ENCODE measurements around the gene EFTUD2.

Gene EFTUD2

DNA sequence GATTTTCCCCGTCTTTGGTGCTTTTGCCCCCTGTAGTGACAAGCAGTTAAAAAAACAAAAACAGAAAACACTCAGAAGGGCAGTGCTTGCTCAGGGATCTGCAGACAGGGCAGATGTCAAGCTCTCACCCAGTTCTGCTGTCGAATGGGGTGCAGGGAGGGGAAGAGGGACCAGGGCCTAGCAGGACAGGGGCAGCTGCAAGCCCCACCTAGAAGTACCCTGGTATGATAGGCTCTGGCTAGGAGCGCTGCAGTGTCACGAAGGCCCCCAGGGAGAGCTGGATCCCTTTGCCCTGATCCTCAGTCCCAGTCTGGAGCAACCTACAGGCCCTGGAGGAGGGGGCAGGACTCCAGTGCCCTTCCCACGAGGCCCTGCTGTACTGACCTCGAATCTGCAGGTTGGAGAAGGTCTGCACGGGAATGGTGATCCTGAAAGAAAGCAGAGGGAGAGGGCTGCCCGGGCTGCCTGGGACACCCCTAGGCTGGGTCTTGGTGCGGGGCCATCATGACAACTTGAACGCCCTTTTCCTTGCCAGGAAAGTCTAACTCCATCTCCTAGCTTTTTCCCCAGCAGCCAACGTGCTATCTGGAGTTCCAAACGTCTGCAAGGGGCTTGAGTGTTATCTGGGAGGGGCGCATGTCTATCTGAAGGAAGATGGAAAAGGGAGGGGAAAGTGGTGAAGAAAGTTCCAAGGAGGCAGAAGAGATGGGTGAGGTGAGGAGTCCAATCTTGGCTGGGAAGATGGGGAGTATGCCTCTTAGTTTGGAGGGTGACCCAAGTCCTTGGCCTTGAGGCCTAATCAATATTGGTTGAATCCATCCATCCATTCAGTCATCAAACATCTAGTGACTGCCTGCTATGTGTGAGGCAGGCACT, 11.2 kb upstream of the EFTUD2 start:
- no peak for DNase-seq

- DNase-seq: no peak
These were observed 10.5 kb upstream of the EFTUD2 start for GRCh38 chr17:44909681-44910144.

DNA sequence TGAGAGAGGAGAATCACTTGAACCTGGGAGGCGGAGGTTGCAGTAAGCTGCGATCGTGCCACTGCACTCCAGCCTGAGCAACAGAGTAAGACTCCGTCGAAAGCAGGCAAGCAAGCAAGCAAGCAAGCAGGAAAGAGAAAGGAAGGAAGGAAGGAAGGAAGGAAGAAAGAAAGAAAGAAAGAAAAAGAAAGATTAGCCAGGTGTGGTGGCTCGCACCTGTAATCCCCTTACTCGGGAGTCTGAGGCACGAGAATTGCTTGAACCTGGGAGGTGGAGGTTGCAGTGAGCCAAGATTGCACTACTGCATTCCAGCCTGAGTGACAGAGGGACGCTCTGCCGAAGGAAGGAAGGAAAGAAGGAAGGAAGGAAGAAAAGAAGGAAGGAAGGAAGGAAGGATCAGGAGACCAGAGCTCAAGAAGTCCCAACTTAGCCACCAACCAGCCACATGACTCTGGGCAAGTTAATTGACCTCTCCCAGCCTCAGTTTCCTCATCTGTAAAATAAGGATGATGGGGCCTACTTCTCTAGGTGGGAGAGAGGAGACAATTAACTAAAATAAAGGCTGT, 9.6 kb upstream of the EFTUD2 start:
- DNase-seq: no peak

- DNase-seq: no peak
These were observed 8.7 kb upstream of the EFTUD2 start for GRCh38 chr17:44907729-44908470.

DNA sequence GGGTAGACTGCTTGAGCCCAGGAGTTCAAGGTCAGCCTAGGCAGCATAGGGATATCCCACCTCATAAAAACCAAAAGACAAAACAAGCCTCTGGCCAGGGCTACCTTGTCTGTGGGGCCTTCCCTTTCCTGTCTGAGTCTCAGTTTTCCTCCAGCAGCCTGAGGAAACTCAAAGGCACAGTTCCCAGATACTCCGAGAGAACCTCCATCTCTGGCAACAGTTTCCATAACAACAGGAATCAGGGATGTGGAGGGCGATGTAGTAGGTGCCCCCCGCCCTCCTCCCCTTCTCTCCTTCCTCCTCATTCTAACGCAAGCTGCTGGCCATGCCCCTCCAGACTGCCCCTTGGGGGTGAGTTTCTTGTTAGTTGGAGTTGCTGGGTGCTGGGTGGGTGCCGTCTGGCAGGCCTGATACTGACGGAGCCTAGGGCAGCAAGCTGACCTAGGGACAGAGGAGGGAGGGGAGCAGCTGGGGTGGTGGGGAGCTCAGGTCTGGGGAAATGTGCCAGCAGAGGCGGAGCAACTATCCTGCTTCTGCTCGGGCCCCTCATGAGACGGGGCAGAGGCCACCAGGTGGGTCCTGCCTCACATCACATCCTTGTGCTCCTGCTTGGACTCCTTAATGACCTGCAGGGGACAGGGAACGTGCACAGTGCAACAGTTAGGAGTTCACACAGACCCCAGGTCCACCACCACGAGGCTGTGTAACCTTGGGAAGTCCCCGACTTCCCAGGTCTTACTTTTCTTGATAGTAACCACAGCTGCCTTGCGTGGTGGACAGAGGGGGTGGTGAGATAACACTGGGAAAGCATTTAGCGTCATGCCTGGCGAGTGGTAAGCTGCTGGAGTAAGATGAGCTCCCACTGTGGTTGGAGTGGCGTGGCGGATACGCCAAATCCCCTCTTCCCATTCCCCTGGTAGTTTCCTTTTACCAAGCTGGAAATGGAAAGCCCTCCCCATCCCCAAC, 7.8 kb upstream of the EFTUD2 start:
- no peak for DNase-seq

GRCh38 chr17:44906010-44906646, 6.9 kb upstream of the EFTUD2 start:
- no peak for DNase-seq

DNA sequence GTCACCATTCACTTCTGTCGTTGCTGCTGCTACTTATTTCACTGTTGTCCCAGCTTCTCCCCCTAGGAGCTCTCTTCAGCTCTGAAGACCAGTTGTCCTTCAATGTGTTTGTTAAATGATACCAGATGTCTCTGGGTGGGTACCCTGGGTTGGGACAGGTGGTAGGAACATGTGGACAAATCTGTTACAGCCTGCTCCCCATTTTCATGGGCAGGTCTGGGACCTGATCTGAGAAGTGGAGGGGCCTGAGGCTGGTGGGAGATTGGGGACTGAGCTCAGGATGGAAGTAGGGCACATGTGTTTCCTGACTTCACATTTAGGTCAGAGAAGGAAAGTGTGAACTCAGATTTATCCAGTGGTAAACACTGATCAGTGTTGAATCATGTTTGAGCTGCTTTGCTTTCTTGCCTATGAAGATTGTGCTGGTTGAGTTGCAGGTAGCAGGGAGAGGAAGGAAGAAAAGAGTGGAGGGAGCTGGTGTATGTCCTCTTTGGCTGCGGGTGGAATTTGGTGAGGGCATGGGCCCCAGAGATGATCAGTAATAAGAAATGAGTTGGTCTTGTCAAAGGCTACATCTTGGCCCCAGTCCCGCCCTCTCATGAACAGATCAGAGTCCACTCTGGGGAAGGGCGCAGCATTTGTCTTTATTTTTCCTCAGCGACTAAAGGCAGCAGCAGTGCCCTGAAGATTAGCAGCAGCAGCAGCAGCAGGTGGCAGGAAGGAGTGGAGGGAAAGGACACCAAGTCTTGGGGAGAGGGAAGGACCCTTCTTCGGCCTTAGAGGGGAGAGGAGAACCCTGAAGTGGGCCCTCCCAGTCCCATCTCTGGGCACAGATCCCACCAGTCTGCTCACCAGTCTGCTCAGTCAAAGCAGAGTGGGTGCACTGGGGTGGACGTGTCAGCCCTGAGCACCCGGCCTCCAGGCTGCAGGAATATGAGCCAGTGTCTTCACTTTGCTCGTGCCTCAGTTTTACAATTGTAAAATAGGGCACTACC, 6.1 kb upstream of the EFTUD2 start:
- no peak for DNase-seq

DNA sequence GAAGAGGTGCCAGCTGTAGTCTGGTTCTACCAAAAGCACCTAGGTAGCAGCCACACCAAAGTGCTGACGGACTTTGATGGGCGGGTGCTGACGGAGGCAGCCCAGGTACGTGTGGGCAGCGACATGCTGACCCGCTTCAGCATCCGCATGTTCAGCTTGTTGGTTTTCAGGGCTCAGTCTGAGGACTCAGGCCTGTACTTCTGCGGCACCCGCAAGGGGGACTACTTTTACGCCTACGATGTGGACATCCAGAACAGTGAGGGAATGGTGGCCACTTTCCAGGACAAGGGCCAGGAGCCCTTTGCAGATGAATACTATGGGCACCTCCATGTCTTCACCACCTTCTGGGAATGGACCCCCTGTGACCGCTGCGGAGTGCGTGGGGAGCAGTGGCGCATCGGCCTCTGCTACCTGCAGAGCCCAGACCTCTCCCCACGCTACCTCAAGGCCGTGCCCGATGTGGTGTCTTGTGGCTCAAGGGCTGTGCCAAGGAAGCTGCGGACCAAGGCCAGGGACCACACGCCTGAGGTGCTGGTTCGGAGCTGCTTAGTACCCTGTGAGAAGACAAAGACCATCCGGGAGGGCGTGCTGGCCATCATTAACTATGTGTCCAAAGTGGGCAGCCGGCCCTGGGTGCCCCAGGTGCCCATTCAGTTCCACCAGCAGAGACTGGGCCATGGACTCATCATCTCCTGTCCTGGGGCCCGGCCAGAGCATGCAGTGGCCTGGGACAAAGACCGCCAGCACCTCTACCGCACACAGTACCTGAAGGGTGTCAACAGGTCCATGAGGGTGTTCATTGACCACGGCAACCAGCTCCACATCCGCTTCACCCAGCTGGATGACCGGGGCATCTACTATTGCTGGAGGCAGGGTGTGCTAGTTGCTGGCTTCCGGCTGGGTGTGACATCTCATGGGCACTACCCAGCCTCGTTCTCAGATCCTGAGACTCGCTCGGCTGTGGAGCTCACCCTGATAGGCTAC, 5.0 kb upstream of the EFTUD2 start:
- DNase-seq: no peak

DNA sequence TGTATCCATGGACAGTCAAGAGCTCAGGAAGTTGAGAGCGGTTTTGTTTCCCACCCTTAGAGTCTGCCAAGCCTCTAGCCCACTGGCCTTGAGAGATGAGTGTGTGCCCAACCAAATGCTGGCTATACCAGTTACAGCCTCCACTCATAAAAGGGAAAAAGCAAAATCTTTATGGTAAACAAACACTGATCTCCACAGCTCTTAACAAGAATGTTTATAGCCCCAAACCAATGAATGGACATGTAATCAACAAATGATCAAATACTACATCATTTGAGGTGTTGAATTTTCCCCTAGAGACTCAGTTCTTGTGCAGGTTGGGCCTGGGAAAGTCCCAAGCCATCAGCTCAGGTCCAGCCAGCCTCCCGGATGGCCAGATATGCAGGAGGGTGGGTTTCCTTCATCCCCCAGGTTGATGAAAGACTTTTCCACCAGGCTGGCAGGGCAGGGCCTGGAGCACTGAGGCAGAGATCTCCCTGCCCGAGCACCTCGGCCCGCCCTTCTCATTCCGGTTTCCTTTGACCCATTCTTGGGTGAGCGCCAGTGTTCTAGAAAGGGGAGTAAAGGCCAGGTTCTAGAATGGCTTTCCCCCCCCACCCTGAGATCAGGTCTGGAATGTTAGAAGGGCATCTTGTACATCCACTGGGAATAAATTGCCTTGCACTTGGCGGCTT, 3.9 kb upstream of the EFTUD2 start:
- no peak for DNase-seq

DNA sequence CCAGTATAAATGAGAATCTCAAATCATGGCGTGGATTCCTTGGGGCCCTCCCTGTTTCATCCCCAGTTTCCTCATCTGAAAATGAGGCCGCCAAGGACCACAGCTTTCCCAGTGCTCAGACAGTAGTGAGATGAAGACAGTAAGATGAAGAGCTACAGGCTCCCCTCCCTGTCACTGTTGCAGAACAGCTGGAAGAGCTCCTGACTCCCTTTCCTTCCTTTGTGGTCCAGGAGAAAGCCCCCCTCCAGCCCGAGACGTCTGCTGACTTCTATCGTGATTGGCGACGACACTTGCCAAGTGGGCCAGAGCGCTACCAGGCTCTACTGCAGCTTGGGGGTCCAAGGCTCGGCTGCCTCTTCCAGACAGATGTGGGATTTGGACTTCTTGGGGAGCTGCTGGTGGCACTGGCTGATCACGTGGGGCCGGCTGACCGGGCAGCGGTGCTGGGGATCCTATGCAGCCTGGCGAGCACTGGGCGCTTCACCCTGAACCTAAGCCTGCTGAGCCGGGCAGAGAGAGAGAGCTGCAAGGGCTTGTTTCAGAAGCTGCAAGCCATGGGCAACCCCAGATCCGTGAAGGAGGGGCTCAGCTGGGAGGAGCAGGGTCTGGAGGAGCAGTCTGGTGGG, 3.0 kb upstream of the EFTUD2 start:
- no peak for DNase-seq

DNA sequence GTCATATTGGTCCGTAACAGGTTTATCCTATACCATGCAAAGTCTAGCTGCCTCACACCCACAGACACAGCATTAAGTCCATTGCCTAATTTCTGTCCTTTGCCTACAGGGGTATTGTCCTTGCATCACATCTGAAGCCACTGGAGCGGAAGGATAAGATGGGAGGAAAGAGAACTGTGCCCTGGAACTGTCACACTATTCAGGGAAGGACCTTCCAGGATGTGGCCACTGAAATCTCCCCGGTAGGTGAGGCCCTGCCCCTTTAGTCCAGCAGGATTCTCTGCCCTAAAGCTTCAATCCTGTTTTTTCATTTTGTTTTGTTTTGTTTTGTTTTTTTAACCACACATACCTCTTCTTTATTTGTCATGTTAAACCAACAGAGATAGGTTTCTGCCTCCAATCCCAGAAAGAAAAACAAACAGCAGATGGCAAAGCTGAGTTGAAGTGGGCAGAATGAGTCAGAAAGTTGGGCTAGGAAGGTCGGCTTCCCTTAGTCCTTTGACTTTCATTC, 2.2 kb upstream of the EFTUD2 start:
- no peak for DNase-seq

DNA sequence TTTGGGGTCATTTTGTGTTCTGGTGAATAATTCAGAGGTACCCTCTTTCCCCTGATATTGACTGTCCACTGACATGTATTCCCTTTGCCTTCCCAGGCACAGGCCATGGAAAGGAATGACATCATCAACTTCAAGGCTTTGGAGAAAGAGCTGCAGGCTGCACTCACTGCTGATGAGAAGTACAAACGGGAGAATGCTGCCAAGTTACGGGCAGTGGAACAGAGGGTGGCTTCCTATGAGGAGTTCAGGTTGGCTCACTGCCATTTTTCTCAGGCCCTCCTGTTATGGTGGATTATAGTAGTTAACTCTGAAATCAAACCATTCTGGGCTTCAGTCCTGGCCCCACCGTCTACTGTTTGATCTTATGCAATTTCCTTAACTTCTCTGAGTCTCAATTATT, 1.6 kb upstream of the EFTUD2 start:
- DNase-seq: no peak

- DNase-seq: no peak
These were observed 524 bp downstream of the EFTUD2 start for GRCh38 chr17:44898768-44899073.

DNA sequence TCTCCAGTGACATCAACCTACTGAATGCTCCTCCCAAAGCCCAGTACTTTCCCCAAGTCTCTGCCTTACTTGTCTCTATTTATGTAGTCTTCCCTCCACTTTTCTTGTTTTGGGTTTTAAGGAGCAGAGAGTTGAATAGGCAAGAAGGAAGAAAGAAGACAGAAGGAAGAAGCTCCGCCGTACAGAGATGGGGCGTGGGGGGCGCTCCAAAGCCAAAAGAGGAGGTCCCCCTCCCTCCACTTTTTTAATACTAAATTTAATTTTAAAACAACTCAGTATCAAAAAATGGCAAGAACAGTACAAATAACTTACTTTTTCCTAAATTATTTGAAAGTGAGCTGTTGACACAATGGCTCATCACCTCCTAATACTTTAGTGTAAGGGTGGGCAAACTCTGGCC, 4.6 kb downstream of the EFTUD2 start:
- DNase-seq: no peak

- no peak for DNase-seq
These were observed 7.0 kb downstream of the EFTUD2 start for GRCh38 chr17:44892250-44892649.

DNA sequence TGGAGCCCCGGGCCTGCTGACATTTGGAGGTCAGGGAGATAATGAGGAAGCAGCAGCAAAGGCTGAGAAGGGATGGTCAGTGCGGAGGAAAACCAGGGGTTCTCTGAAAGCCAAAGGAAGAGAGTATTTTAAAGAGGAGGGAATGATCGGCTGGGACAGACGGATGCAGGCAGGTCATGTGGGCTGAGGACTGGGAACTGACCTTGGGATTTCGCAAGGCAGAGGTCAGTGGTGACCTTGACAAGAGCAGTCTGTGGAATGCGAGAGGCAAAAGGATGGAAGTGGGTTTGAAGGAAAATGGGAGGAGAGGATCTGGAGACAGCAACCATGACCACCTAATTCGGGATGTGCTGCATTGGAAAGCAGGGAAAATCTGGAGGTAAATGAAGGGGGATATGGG, 10.2 kb downstream of the EFTUD2 start:
- no peak for DNase-seq

DNA sequence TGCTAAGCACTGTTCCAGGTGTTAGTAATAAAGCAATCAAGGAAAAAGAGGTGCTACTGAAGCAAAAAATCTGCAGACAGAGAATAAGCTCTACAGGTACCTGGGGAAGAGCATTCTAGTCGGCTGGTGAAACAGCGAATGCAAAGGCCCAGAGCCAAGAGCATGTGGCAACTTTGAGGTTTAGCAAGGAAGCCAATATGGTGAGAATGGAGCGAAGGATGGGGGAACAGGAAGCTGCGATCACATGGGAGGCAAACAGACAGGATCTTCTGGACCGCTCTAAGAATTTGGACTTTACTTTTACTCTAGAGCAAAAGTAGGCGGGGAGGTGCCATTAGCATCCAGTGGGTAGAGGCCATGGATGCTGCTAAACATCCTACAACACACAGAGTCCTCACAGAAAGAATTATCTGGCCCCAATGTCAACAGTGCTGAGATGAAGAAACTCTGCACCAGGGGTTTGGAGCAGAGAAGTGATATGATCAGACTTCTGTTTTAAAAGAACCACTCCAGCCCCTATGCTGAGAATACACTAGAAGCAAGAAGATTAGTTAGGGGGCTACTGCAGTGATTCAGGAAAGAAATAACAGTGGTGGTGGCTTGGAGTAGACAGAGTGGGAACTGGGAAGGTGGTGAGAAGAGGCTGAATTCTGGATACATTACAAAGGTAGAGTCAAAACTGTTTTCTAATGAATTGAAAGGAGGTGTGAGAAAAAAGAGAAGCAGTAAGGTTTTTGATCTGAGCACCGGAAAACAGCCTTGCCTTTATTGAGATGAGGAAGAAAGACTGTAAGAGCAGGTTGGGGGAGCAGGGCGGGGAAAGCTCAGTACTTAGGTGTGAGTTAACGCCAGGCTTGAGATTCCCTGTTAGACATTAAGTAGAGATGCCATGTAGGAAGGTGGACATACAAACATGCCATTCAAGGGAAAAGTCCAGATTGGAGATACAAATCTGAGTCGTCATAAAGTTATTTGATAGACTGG, 11.0 kb downstream of the EFTUD2 start:
- no peak for DNase-seq
